Activated T-cell treated with anti-CD3 and anti-CD28 coated beads, Interleukin-2, amount 50 U/mL, for 24 hours (primary cell): ENCODE results near the gene KLHL3.

Source experiments
- DNase-seq: peaks from one replicate; pipeline ENCODE4 v3.0.0-alpha.2; 2020
- H3K27ac Mint-ChIP-seq: 2 replicates; pipeline ENCODE4 v1.8.0; 2020; ENCODE audit warnings: mild to moderate bottlenecking, mixed read lengths
- H3K27me3 Mint-ChIP-seq: 2 replicates; pipeline ENCODE4 v1.8.0; 2020; ENCODE audit warnings: mixed read lengths
- H3K36me3 Mint-ChIP-seq: 2 replicates; pipeline ENCODE4 v1.8.0; 2020; ENCODE audit warnings: low read depth, mixed read lengths
- H3K4me1 Mint-ChIP-seq: 2 replicates; pipeline ENCODE4 v1.8.0; 2020; ENCODE audit warnings: low read depth, mixed read lengths
- H3K4me3 Mint-ChIP-seq: 2 replicates; pipeline ENCODE4 v1.8.0; 2020; ENCODE audit warnings: mild to moderate bottlenecking, moderate library complexity, mixed read lengths
- H3K9me3 Mint-ChIP-seq: 2 replicates; pipeline ENCODE4 v1.8.0; 2020; ENCODE audit warnings: mixed read lengths

The KLHL3 gene

GRCh38 chr5:137633896-137634295 is 102.0 kb downstream of the KLHL3 start:
- Mint-ChIP-seq H3K36me3 (peaks cover 15% of the 10 kb centered on the region), H3K9me3 (no peaks in the 10 kb centered on the region), H3K4me1 (no peaks in the 10 kb centered on the region), H3K4me3 (no peak overlapping the region), H3K27ac (no peak overlapping the region), H3K27me3 (no peaks in the 10 kb centered on the region)
- DNase-seq: no peak

- H3K4me1 Mint-ChIP-seq: no peaks in the 10 kb centered on the region
- no peak overlapping the region for H3K27ac Mint-ChIP-seq
- DNase-seq: no peak
- H3K4me3 Mint-ChIP-seq: no peak overlapping the region
- H3K9me3 Mint-ChIP-seq: no peaks in the 10 kb centered on the region
- no peaks in the 10 kb centered on the region for H3K27me3 Mint-ChIP-seq
- peaks cover 3% of the 10 kb centered on the region for H3K36me3 Mint-ChIP-seq
Measured at GRCh38 chr5:137632716-137633115, 103.2 kb downstream of the KLHL3 start.

GRCh38 chr5:137631453-137631852 is 104.4 kb downstream of the KLHL3 start:
- DNase-seq: no peak
- H3K9me3 Mint-ChIP-seq: no peaks in the 10 kb centered on the region
- H3K36me3 Mint-ChIP-seq: no peaks in the 10 kb centered on the region
- H3K27me3 Mint-ChIP-seq: no peaks in the 10 kb centered on the region
- H3K27ac Mint-ChIP-seq: no peak overlapping the region
- no peak overlapping the region for H3K4me3 Mint-ChIP-seq
- H3K4me1 Mint-ChIP-seq: no peaks in the 10 kb centered on the region

- H3K9me3 Mint-ChIP-seq: no peaks in the 10 kb centered on the region
- H3K4me3 Mint-ChIP-seq: no peak overlapping the region
- H3K27me3 Mint-ChIP-seq: no peaks in the 10 kb centered on the region
- H3K27ac Mint-ChIP-seq: no peak overlapping the region
- no peaks in the 10 kb centered on the region for H3K36me3 Mint-ChIP-seq
- DNase-seq: no peak
- H3K4me1 Mint-ChIP-seq: no peaks in the 10 kb centered on the region
Measured at GRCh38 chr5:137630972-137631370, 104.9 kb downstream of the KLHL3 start.

- no peaks in the 10 kb centered on the region for H3K4me1 Mint-ChIP-seq
Measured at GRCh38 chr5:137630216-137630971, 105.5 kb downstream of the KLHL3 start.

GRCh38 chr5:137629646-137630045 is 106.2 kb downstream of the KLHL3 start:
- H3K9me3 Mint-ChIP-seq: no peaks in the 10 kb centered on the region
- no peak overlapping the region for H3K4me3 Mint-ChIP-seq
- no peaks in the 10 kb centered on the region for H3K27me3 Mint-ChIP-seq
- DNase-seq: peak; percentile 47
- no peaks in the 10 kb centered on the region for H3K4me1 Mint-ChIP-seq
- no peak overlapping the region for H3K27ac Mint-ChIP-seq
- H3K36me3 Mint-ChIP-seq: no peaks in the 10 kb centered on the region

More at GRCh38 chr5:137630216-137630971, 105.5 kb downstream of the KLHL3 start:
- Mint-ChIP-seq H3K27me3 (no peaks in the 10 kb centered on the region), H3K27ac (no peak overlapping the region), H3K36me3 (no peaks in the 10 kb centered on the region), H3K4me3 (no peak overlapping the region), H3K9me3 (no peaks in the 10 kb centered on the region)
- DNase-seq: no peak

GRCh38 chr5:137627706-137628105 is 108.2 kb downstream of the KLHL3 start:
- H3K4me1 Mint-ChIP-seq: no peaks in the 10 kb centered on the region
- no peak overlapping the region for H3K4me3 Mint-ChIP-seq
- H3K27me3 Mint-ChIP-seq: no peaks in the 10 kb centered on the region
- no peaks in the 10 kb centered on the region for H3K9me3 Mint-ChIP-seq
- DNase-seq: no peak
- no peak overlapping the region for H3K27ac Mint-ChIP-seq
- peaks cover under 1% of the 10 kb centered on the region for H3K36me3 Mint-ChIP-seq

GRCh38 chr5:137627293-137627692 is 108.6 kb downstream of the KLHL3 start:
- no peaks in the 10 kb centered on the region for H3K4me1 Mint-ChIP-seq
- no peaks in the 10 kb centered on the region for H3K9me3 Mint-ChIP-seq
- no peak overlapping the region for H3K27ac Mint-ChIP-seq
- peaks cover 5% of the 10 kb centered on the region for H3K36me3 Mint-ChIP-seq
- no peak for DNase-seq
- H3K4me3 Mint-ChIP-seq: no peak overlapping the region
- no peaks in the 10 kb centered on the region for H3K27me3 Mint-ChIP-seq

GRCh38 chr5:137624786-137625349 is 111.0 kb downstream of the KLHL3 start:
- Mint-ChIP-seq H3K27ac (no peak overlapping the region), H3K27me3 (no peaks in the 10 kb centered on the region), H3K4me1 (no peaks in the 10 kb centered on the region), H3K9me3 (no peaks in the 10 kb centered on the region), H3K36me3 (peaks cover 17% of the 10 kb centered on the region), H3K4me3 (no peak overlapping the region)
- no peak for DNase-seq

- peaks cover 20% of the 10 kb centered on the region for H3K36me3 Mint-ChIP-seq
- no peaks in the 10 kb centered on the region for H3K9me3 Mint-ChIP-seq
- no peak overlapping the region for H3K4me3 Mint-ChIP-seq
- no peak for DNase-seq
- no peak overlapping the region for H3K27ac Mint-ChIP-seq
- H3K4me1 Mint-ChIP-seq: no peaks in the 10 kb centered on the region
- H3K27me3 Mint-ChIP-seq: no peaks in the 10 kb centered on the region
Measured at GRCh38 chr5:137622850-137623249, 113.0 kb downstream of the KLHL3 start.

- Mint-ChIP-seq H3K4me3 (no peak overlapping the region), H3K27me3 (no peaks in the 10 kb centered on the region), H3K27ac (no peak overlapping the region), H3K36me3 (peaks cover 20% of the 10 kb centered on the region), H3K4me1 (no peaks in the 10 kb centered on the region), H3K9me3 (no peaks in the 10 kb centered on the region)
- no peak for DNase-seq
Measured at GRCh38 chr5:137621861-137622823, 113.7 kb downstream of the KLHL3 start.

GRCh38 chr5:137621306-137621705 is 114.6 kb downstream of the KLHL3 start:
- Mint-ChIP-seq H3K27me3 (no peaks in the 10 kb centered on the region), H3K4me1 (no peaks in the 10 kb centered on the region), H3K4me3 (no peak overlapping the region), H3K9me3 (no peaks in the 10 kb centered on the region), H3K27ac (no peak overlapping the region), H3K36me3 (peaks cover 20% of the 10 kb centered on the region)
- DNase-seq: no peak

GRCh38 chr5:137619191-137619870 is 116.6 kb downstream of the KLHL3 start:
- Mint-ChIP-seq H3K9me3 (no peaks in the 10 kb centered on the region), H3K27me3 (no peaks in the 10 kb centered on the region), H3K4me1 (peaks cover under 1% of the 10 kb centered on the region), H3K4me3 (no peak overlapping the region), H3K36me3 (peaks cover 20% of the 10 kb centered on the region), H3K27ac (no peak overlapping the region)
- no peak for DNase-seq

- no peak overlapping the region for H3K27ac Mint-ChIP-seq
- DNase-seq: no peak
Measured at GRCh38 chr5:137618476-137618875, 117.4 kb downstream of the KLHL3 start.

More at GRCh38 chr5:137618476-137618875, 117.4 kb downstream of the KLHL3 start:
- Mint-ChIP-seq H3K9me3 (no peaks in the 10 kb centered on the region), H3K27me3 (no peaks in the 10 kb centered on the region), H3K36me3 (peaks cover 20% of the 10 kb centered on the region), H3K4me3 (no peak overlapping the region), H3K4me1 (peaks cover 1% of the 10 kb centered on the region)
